Stimulated activated CD4-positive, alpha-beta T cell treated with anti-CD3 and anti-CD28 coated beads, Interleukin-12 subunit alpha, Interleukin-12 subunit beta, amount 100 ng/mL, for 24 hours (primary cell): Measurements from ENCODE around the gene CA10.

Experiments
- DNase-seq, 2 experiments: peaks; one replicate each; pipeline ENCODE4 v3.0.0-alpha.2; 2020; ENCODE audit warnings: low read depth in 2 of 2

The CA10 gene

GRCh38 chr17:51724043-51724580 is 434.4 kb downstream of the CA10 start:
- no peak for DNase-seq

GRCh38 chr17:51722994-51723393 is 435.5 kb downstream of the CA10 start:
- no peak for DNase-seq

- no peak for DNase-seq
Observed at GRCh38 chr17:51721730-51722129, 436.8 kb downstream of the CA10 start.

- no peak for DNase-seq
Observed at GRCh38 chr17:51720439-51720838, 438.1 kb downstream of the CA10 start.

GRCh38 chr17:51718983-51719382 is 439.5 kb downstream of the CA10 start:
- DNase-seq: no peak

- no peak for DNase-seq
Observed at GRCh38 chr17:51711581-51711980, 446.9 kb downstream of the CA10 start.

- no peak for DNase-seq
Observed at GRCh38 chr17:51710634-51710979, 447.9 kb downstream of the CA10 start.

- DNase-seq: no peak
Observed at GRCh38 chr17:51709694-51710633, 448.6 kb downstream of the CA10 start.

GRCh38 chr17:51707216-51707615 is 451.3 kb downstream of the CA10 start:
- DNase-seq: no peak

- DNase-seq: no peak
Observed at GRCh38 chr17:51706093-51706492, 452.4 kb downstream of the CA10 start.

GRCh38 chr17:51703361-51704341 is 454.9 kb downstream of the CA10 start:
- DNase-seq: no peak

GRCh38 chr17:51702963-51703360 is 455.6 kb downstream of the CA10 start:
- no peak for DNase-seq

GRCh38 chr17:51701501-51701900 is 457.0 kb downstream of the CA10 start:
- DNase-seq: no peak

GRCh38 chr17:51700011-51700760 is 458.3 kb downstream of the CA10 start:
- no peak for DNase-seq

GRCh38 chr17:51699303-51699702 is 459.2 kb downstream of the CA10 start:
- DNase-seq: no peak

- no peak for DNase-seq
Observed at GRCh38 chr17:51692917-51693316, 465.6 kb downstream of the CA10 start.

- no peak for DNase-seq
Observed at GRCh38 chr17:51687887-51688286, 470.6 kb downstream of the CA10 start.

GRCh38 chr17:51685287-51685909 is 473.1 kb downstream of the CA10 start:
- DNase-seq: no peak

- no peak for DNase-seq
Observed at GRCh38 chr17:51684214-51684613, 474.3 kb downstream of the CA10 start.

- DNase-seq: no peak
Observed at GRCh38 chr17:51683291-51683690, 475.2 kb downstream of the CA10 start.

GRCh38 chr17:51682115-51682514 is 476.4 kb downstream of the CA10 start:
- DNase-seq: no peak
